KOPT-K1 (cell line): ENCODE measurements around the gene SLC35E2B.
"Not testable (repeated sequence)": the region's sequence is repeated elsewhere in the genome, so short reads cannot be mapped to it uniquely, and the experiment has no call there.

Source experiments
- H3K27ac ChIP-seq: fragments of 200-600 bp; sonication (generic); 2 replicates; pipeline ENCODE4 v1.5.1; 2016; ENCODE audit warnings: antibody characterized with exemption, mild to moderate bottlenecking, low read depth, low read length; ENCODE audit not compliant: poor library complexity, severe bottlenecking
- H3K36me3 ChIP-seq: fragments of 200-600 bp; sonication (generic); 2 replicates; pipeline ENCODE4 v1.5.1; 2017; ENCODE audit warnings: antibody characterized with exemption, mild to moderate bottlenecking, low read length, moderate library complexity; ENCODE audit not compliant: insufficient read depth
- H3K9me3 ChIP-seq: fragments of 200-600 bp; sonication (generic); 2 replicates; pipeline ENCODE4 v1.5.1; 2017; ENCODE audit warnings: antibody characterized with exemption, low read length, mild to moderate bottlenecking; ENCODE audit not compliant: insufficient read depth, poor library complexity, severe bottlenecking

The SLC35E2B gene

GRCh38 chr1:1692714-1693647 lies at the start of gene SLC35E2B:
TSS of gene SLC35E2B (minus strand) at chr1:1692795. CDS start at chr1:1676699, 16,096 bp downstream.
- not testable (repeated sequence) for H3K9me3 ChIP-seq, H3K36me3 ChIP-seq
- peak within 1 kb of the TSS; percentile 80 for H3K27ac ChIP-seq

GRCh38 chr1:1741013-1741412 lies 48.4 kb upstream of the SLC35E2B start:
- H3K27ac ChIP-seq, H3K9me3 ChIP-seq: not testable (repeated sequence)
- H3K36me3 ChIP-seq: peaks cover 22% of the 10 kb centered on the region; the same call in 1 of the 2 replicates

- not testable (repeated sequence) for H3K9me3 ChIP-seq, H3K27ac ChIP-seq
- H3K36me3 ChIP-seq: peaks cover 34% of the 10 kb centered on the region; the same call in 1 of the 2 replicates
These were observed 46.3 kb upstream of the SLC35E2B start for GRCh38 chr1:1738799-1739337.

GRCh38 chr1:1737675-1738590 lies 45.3 kb upstream of the SLC35E2B start:
- H3K27ac ChIP-seq, H3K9me3 ChIP-seq: not testable (repeated sequence)
- H3K36me3 ChIP-seq: peaks cover 39% of the 10 kb centered on the region

- Histone ChIP-seq H3K36me3 (peaks cover 50% of the 10 kb centered on the region), H3K27ac (no peak overlapping the region), H3K9me3 (no peaks in the 10 kb centered on the region)
These were observed 39.8 kb upstream of the SLC35E2B start for GRCh38 chr1:1732381-1732780.

- Histone ChIP-seq H3K36me3 (peaks cover 44% of the 10 kb centered on the region), H3K9me3 (no peaks in the 10 kb centered on the region)
These were observed 38.3 kb upstream of the SLC35E2B start for GRCh38 chr1:1730870-1731269.

GRCh38 chr1:1730230-1730629 lies 37.6 kb upstream of the SLC35E2B start:
- peaks cover 41% of the 10 kb centered on the region for H3K36me3 ChIP-seq
- H3K9me3 ChIP-seq, H3K27ac ChIP-seq: not testable (repeated sequence)

More at GRCh38 chr1:1730870-1731269, 38.3 kb upstream of the SLC35E2B start:
- no peak overlapping the region for H3K27ac ChIP-seq

GRCh38 chr1:1729116-1729816 lies 36.7 kb upstream of the SLC35E2B start:
- H3K27ac ChIP-seq, H3K9me3 ChIP-seq: not testable (repeated sequence)
- peaks cover 34% of the 10 kb centered on the region for H3K36me3 ChIP-seq

- peaks cover 30% of the 10 kb centered on the region for H3K36me3 ChIP-seq
- H3K27ac ChIP-seq, H3K9me3 ChIP-seq: not testable (repeated sequence)
These were observed 35.9 kb upstream of the SLC35E2B start for GRCh38 chr1:1728308-1729005.

GRCh38 chr1:1727131-1727651 lies 34.6 kb upstream of the SLC35E2B start:
- H3K27ac ChIP-seq, H3K9me3 ChIP-seq: not testable (repeated sequence)
- H3K36me3 ChIP-seq: peaks cover 20% of the 10 kb centered on the region

GRCh38 chr1:1726088-1726487 lies 33.5 kb upstream of the SLC35E2B start:
- H3K27ac ChIP-seq, H3K9me3 ChIP-seq: not testable (repeated sequence)
- H3K36me3 ChIP-seq: peaks cover 20% of the 10 kb centered on the region

- Histone ChIP-seq H3K27ac (peak within 1 kb of the TSS; percentile 59), H3K36me3 (peaks cover 31% of the 10 kb centered on the region)
- H3K9me3 ChIP-seq: not testable (repeated sequence)
These were observed 31.7 kb upstream of the SLC35E2B start, which contains the start of gene CDK11A for GRCh38 chr1:1724035-1724864. TSS of gene CDK11A (minus strand) at chr1:1724357. CDS start at chr1:1722818, 1,539 bp downstream.

GRCh38 chr1:1721201-1721600 lies 28.6 kb upstream of the SLC35E2B start:
- H3K9me3 ChIP-seq: no peaks in the 10 kb centered on the region

More at GRCh38 chr1:1721201-1721600, 28.6 kb upstream of the SLC35E2B start:
- peaks cover 54% of the 10 kb centered on the region for H3K36me3 ChIP-seq
- no peak overlapping the region for H3K27ac ChIP-seq
